Glomerular visceral epithelial cell (primary cell): Measurements from ENCODE around the gene CYP2S1.
A peak's percentile ranks its signal among the peaks of the same experiment; 100 is the strongest.

Experiments used
- DNase-seq: peaks from one replicate; pipeline ENCODE4 v3.0.0-alpha.2; 2016; ENCODE audit errors: extremely low spot score

CYP2S1 gene

DNA sequence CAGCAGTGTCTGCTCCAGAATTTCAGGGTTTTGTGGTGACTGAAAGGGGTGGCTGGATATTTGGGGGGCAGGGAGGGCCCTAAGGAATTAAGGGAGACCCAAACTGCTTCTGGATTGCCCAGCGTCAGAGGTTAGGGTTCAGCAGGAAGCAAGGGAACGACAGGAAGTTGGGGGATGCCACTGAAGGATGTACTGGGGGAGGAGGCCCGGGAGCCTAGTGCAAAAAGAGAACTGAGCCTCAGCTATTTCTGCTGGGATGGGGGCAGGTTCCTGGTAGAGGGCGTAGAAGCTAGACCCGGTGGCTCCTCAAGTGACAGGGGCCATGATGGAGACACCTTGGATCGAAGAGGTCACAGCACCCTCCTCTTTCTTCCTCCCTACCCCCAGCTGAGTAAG, 1.1 kb downstream of the CYP2S1 start:
- DNase-seq, result no peak

DNA sequence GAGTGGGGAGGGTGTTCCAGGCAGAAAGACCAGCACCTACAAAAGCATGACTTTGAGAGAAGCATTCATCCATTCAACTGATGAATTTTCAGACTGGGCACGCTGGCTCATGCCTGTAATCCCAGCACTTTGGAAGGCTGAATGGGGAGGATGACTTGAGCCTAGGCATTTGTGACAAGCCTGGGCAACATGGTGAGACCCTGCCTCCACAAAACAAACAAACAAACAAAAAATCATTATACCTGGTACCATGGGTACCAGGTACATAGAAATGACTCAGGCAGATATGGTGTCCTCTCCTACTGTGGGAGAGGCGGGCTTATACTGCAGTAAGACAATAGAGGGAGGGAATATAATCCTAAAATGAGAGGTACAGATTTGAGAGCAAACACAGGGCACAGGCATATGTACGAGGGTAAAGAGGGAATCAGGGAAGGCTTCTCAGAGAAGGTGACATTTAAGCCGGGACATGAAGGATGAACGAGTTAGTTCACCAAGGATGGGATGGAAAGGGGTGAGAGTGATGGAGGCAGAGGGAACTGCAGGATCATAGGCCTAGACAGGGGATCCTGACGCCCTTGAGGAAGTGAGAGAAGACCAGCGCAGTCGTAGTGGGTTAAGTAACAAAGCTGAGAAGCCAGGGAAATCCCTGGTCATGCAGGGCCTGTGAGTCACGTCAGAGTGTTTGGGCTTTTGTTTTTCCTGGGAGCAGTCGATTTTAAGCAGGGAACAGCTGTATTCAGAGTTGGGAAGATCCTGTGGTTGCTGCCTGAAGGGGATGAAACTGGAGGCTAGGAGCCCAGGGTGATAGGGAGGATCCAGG, 2.9 kb downstream of the CYP2S1 start:
- DNase-seq, result peak; percentile 51

DNA sequence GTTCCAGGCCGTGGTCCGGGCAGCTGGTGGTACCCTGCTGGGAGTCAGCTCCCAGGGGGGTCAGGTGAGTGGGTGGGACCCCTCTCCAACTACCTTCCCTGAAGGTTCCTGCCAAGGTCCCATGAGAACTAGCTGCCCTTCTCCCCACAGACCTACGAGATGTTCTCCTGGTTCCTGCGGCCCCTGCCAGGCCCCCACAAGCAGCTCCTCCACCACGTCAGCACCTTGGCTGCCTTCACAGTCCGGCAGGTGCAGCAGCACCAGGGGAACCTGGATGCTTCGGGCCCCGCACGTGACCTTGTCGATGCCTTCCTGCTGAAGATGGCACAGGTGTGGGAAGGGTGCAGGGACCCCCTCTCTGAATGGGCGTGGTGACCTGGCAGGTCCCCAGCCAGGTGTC, 5.5 kb downstream of the CYP2S1 start:
- DNase-seq, result no peak

- DNase-seq, result no peak
Observed at GRCh38 chr19:41203371-41203770, 10.4 kb downstream of the CYP2S1 start.

DNA sequence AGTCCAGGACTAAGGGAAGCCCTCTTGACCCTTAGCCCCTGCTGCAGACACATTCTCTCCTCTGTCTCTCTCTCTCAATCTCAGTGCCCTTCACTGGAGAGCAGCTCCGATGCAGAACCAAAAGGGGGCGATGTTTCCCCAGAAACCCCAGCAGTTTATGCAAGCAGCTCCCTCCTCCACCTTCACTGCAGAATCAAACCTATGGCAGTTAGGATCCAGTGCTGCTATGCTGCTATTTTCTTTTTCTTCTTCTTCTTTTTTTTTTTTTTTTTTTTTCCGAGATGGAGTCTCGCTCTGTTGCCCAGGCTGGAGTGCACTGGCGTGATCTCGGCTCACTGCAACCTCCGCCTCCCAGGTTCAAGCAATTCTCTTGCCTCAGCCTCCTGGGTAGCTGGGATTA, 11.3 kb downstream of the CYP2S1 start:
- peak; percentile 87 for DNase-seq

- peak; percentile 53 for DNase-seq
Observed at GRCh38 chr19:41205995-41206394, 13.0 kb downstream of the CYP2S1 start.

- DNase-seq, result no peak
Observed at GRCh38 chr19:41206456-41206855, 13.4 kb downstream of the CYP2S1 start.

- no peak for DNase-seq
Observed at GRCh38 chr19:41206926-41207750, 14.1 kb downstream of the CYP2S1 start.

DNA sequence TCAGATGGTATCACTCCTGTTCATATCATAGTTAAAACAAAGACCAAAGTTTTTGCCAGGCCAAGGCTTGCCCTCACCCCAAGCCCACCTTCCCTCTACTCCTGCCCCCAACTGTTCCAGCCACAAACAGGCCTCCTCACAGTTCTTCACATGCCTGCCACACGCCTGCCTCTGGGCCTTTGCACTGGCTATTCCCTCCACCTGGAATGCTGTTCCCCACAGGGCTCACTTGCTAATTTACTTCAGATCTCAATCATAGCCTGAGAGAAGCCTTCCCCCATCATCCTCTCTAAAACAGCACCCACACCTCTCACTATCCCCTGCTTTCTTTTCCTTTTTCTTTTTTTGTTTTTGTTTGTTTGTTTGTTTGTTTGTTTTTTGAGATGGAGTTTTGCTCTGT, 21.1 kb downstream of the CYP2S1 start:
- no peak for DNase-seq

- no peak for DNase-seq
Observed at GRCh38 chr19:41217741-41218140, 24.7 kb downstream of the CYP2S1 start.

GRCh38 chr19:41218249-41218614, 25.2 kb downstream of the CYP2S1 start:
- no peak for DNase-seq

DNA sequence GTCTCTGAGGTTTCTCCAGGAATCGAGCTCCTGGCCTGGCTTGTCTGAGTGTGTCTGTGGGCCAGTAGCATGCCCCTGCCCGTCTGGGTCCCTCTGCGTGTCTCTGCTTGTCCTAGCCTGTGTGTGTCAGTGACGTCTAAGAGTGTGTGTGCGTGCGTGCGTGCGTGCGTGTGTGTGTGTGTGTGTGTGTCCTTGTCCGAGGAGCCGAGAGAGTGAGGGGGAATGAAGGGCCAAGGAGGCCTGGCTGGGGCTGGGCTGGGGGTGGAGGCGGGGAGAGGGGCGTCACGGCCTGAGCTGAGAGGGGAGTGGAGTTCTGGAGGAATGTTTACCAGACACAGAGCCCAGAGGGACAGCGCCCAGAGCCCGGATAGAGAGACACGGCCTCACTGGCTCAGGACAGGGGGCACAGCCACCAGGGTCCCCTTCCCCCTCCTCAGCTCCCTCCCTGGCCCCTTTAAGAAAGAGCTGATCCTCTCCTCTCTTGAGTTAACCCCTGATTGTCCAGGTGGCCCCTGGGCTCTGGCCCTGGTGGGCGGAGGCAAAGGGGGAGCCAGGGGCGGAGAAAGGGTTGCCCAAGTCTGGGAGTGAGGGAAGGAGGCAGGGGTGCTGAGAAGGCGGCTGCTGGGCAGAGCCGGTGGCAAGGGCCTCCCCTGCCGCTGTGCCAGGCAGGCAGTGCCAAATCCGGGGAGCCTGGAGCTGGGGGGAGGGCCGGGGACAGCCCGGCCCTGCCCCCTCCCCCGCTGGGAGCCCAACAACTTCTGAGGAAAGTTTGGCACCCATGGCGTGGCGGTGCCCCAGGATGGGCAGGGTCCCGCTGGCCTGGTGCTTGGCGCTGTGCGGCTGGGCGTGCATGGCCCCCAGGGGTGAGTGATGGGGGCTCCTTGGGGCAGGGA, 25.8 kb downstream of the CYP2S1 start, which contains the start of gene AXL:
TSS of gene AXL (plus strand) at position 609 of the 893 bp plus-strand sequence. CDS start at position 779, 170 bp downstream.
- peak; percentile 86 for DNase-seq

DNA sequence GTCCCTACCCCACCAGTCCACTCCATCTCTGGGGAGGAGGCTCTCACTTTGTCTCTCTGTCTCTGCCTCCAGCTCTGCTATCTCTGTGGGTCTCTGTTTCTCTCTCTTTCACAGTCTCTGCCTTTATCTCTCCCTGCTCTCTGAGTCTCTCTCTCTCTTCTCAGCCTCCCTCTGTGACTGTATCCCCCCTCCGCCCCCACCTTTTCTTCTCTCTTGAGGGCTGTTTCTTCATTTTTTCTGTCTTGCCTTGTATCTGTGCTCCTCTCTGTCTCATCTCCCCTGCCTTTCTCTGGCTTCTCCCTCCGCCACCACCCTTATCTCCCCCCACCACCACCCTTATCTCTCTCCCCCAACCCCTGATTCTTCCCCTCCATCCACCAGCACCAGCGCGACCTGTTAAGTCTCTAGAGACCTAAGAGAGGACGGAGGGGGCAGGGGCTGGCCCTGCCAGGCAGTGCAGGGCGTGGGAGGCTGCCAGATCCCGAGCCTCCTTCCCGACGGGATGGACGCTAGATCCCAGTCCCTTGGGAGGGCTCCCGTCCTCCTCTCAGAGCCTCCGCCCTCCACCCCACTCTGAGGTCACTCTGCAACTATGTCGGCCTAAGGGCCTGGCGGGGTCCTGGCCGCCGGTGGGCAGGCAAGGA, 27.0 kb downstream of the CYP2S1 start:
- DNase-seq, result peak; percentile 64

- no peak for DNase-seq
Observed at GRCh38 chr19:41220811-41221210, 27.8 kb downstream of the CYP2S1 start.

DNA sequence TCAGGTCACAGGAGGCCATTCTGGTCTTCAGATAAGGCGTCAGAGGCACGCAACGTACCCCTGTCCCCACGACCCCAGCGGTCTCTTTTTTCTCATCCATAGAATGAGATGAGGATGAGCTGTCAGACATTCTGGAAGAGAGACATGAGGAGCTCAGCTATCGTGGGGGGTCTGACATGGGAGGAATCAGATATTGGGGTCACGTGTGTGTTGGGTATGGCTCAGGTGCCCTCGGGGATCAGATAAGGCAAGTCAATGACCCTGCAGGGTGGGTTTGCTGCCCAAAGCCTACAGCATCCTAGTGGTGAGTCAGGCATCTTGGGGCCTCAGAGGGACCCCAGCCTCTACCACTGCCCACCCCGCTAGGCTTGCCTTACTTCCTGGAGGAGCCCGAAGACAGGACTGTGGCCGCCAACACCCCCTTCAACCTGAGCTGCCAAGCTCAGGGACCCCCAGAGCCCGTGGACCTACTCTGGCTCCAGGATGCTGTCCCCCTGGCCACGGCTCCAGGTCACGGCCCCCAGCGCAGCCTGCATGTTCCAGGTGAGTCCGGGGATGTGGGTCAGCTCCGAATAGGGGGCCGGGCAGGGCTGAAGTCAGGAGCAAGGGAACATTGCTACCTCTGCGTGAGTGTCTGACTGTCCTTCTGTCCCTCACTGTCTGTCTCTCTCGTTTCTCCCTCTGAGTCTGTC, 28.6 kb downstream of the CYP2S1 start:
- no peak for DNase-seq

GRCh38 chr19:41222240-41222639, 29.2 kb downstream of the CYP2S1 start:
- DNase-seq, result no peak

GRCh38 chr19:41223431-41224234, 30.6 kb downstream of the CYP2S1 start:
- DNase-seq, result peak; percentile 96

DNA sequence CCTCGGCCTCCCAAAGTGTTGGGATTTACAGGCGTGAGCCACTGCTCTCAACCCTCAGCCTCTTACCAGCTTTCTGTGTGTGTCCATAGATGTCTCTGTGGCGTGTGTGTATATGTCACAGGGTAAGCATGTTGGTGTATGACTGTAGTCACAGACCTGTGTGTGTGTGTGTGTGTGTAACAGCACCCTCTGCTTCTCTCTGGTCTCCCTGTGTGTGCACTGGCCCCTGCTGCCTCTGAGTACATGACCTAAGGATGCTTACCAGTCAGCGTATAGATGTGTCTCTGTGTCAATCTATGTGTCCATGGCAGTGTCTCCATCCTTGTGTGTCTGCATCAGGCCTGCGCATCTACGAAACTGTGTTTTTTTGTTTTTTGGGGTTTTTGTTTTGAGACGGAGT, 31.6 kb downstream of the CYP2S1 start:
- no peak for DNase-seq

DNA sequence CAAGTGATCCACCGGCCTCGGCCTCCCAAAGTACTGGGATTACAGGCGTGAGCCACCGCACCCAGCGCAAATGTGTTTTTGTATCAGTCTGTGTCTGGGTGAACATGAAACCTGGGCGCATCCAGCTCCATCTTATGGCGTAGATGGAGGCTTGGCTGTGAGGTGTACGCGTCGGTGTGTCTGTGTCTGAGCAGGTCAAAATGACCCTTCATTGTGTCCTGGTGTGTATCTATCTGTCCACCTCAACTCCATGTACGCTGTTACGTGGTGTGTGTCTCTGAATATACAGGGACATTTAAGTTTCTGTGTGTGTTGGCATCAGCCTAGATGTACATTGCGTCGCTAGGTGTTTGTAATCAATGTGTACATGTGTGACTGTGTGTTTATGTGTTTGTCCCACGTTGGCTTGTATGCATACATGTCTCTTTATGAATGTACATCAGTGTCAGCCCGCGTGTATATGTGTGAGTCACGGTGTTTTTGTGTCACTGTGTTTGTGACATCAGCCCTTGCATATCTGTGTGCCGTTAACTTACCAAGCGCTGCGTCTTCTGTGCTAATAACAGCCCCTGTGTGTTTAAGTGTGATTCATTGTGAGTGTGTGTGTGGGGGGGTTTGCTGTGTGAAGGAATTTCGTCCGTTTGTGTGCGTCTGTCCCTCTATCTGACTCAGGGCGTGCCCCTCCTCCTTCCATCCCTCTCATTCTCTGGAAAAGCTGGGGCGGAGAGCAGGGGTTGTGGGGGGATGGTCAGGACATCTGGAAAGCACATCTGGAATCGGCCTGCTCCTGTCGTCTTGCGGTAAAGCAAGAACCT, 32.4 kb downstream of the CYP2S1 start:
- DNase-seq, result peak; percentile 98
